Keratinocyte (primary cell): Measurements from ENCODE around the gene EXO5. TPM values are rescaled to one million over a fixed set of nuclear protein-coding genes. Genes with fewer than 3 reads are reported as not detected.
"Not testable (repeated sequence)": the region's sequence is repeated elsewhere in the genome, so short reads cannot be mapped to it uniquely, and the experiment has no call there.

Experiments
- DNase-seq: peaks from one replicate; pipeline ENCODE4 v3.0.0-alpha.2; 2011; ENCODE audit warnings: low read depth, missing footprints, low spot score
- FAIRE-seq: peaks from 2 replicates; lab custom pipeline; 2011; peaks lifted over from hg19 to GRCh38; lab: Jason Lieb, UNC
- H2AFZ ChIP-seq: 2 replicates; pipeline ENCODE4 v1.6.0; 2012; ENCODE audit warnings: low read length, control low read depth, inconsistent platforms; ENCODE audit not compliant: control insufficient read depth
- H3K27ac ChIP-seq: 2 replicates; pipeline ENCODE4 v1.5.1; 2011; ENCODE audit warnings: low read length; ENCODE audit not compliant: control insufficient read depth, insufficient read depth
- H3K27me3 ChIP-seq: 3 replicates; pipeline ENCODE4 v1.6.0; 2011; ENCODE audit warnings: low read length; ENCODE audit not compliant: control insufficient read depth, insufficient read depth; ENCODE audit errors: extremely low read depth
- H3K36me3 ChIP-seq, 2 experiments: 2 replicates in 1 of 2; 3 replicates in 1 of 2; pipeline ENCODE4 v1.5.1; 2011; ENCODE audit warnings: low read length in 2 of 2, mild to moderate bottlenecking in 1 of 2; ENCODE audit not compliant: control insufficient read depth in 2 of 2, insufficient read depth in 2 of 2; ENCODE audit errors: extremely low read depth in 1 of 2
- H3K4me1 ChIP-seq: 3 replicates; pipeline ENCODE4 v1.5.1; 2011; ENCODE audit warnings: low read length; ENCODE audit not compliant: control insufficient read depth, insufficient read depth; ENCODE audit errors: extremely low read depth
- H3K4me2 ChIP-seq: 3 replicates; pipeline ENCODE4 v1.6.0; 2011; ENCODE audit warnings: low read depth, low read length; ENCODE audit not compliant: control insufficient read depth, insufficient read depth; ENCODE audit errors: extremely low read depth
- H3K4me3 ChIP-seq, 3 experiments: fragments of 200-600 bp in 1 of 3; sonication (generic) in 1 of 3; 2 replicates in 2 of 3; 3 replicates in 1 of 3; pipeline ENCODE4 v1.5.1; 2011 to 2016; ENCODE audit warnings: low read length in 3 of 3, mild to moderate bottlenecking in 3 of 3, control low read depth in 2 of 3, inconsistent platforms in 1 of 3, low read depth in 1 of 3, mixed read lengths in 1 of 3, mixed run types in 1 of 3, moderate library complexity in 1 of 3; ENCODE audit not compliant: control insufficient read depth in 2 of 3, insufficient read depth in 2 of 3; ENCODE audit errors: extremely low read depth in 1 of 3
- H3K79me2 ChIP-seq: 2 replicates; pipeline ENCODE4 v1.6.0; 2012; ENCODE audit warnings: low read length; ENCODE audit not compliant: control insufficient read depth, insufficient read depth
- H3K9ac ChIP-seq: 3 replicates; pipeline ENCODE4 v1.6.0; 2011; ENCODE audit warnings: low read length; ENCODE audit not compliant: control insufficient read depth, insufficient read depth; ENCODE audit errors: extremely low read depth
- H3K9me1 ChIP-seq: 3 replicates; pipeline ENCODE4 v1.6.0; 2011; ENCODE audit warnings: low read length; ENCODE audit not compliant: control insufficient read depth, insufficient read depth; ENCODE audit errors: extremely low read depth
- H3K9me3 ChIP-seq: 2 replicates; pipeline ENCODE4 v1.5.1; 2012; ENCODE audit warnings: low read depth, low read length; ENCODE audit not compliant: control insufficient read depth
- H4K20me1 ChIP-seq: 3 replicates; pipeline ENCODE4 v1.6.0; 2011; ENCODE audit warnings: low read length; ENCODE audit not compliant: control insufficient read depth, insufficient read depth; ENCODE audit errors: extremely low read depth
- EZH2 ChIP-seq: IDR thresholded peaks from one replicate; pipeline ENCODE4 v1.6.1; 2012; ENCODE audit warnings: inconsistent platforms, mild to moderate bottlenecking, low read length, moderate library complexity
- dilution Hi-C: fragments of 300-500 bp; cut with MboI; formaldehyde crosslinking; loops from one replicate; pipeline ENCODE4 v1.7.0; 2020; ENCODE audit warnings: low sequenced_read_pairs; ENCODE audit not compliant: extremely low pct_ligation_motif_present
- polyA plus RNA-seq, 5 experiments: library from polyadenylated mRNA; depleted of rRNA in 3 of 5; stranded (reverse) in 3 of 5; stranded (forward) in 1 of 5; unstranded in 1 of 5; fragments of >200 nt; gene quantifications; 1 replicate in 1 of 5; 2 replicates in 3 of 5; 3 replicates in 1 of 5; pipeline versions ENCODE4 v1.2.1 to v1.2.3, GENCODE V29; 2011 to 2012; ENCODE audit warnings: missing spikeins in 2 of 5, low read depth in 1 of 5, low replicate concordance in 1 of 5
- TF ChIP-seq, protein P1 (sequence below), 3 experiments: IDR thresholded peaks in 1 of 3; conservative IDR thresholded peaks in 1 of 3; optimal IDR thresholded peaks in 1 of 3; 2 replicates in 2 of 3; 3 replicates in 1 of 3; pipeline versions ENCODE3 to v1.5.1; 2011; ENCODE audit warnings: low read length in 3 of 3, mild to moderate bottlenecking in 3 of 3, moderate library complexity in 2 of 3, control low read depth in 1 of 3, inconsistent platforms in 1 of 3; ENCODE audit not compliant: insufficient read depth in 2 of 3; ENCODE audit errors: extremely low read depth in 1 of 3

The EXO5 gene
- polyA plus RNA-seq, 1 donor (not counting 4 experiments of a cell fraction or from before 2014, with no cell fraction given): 8.6 TPM

DNA sequence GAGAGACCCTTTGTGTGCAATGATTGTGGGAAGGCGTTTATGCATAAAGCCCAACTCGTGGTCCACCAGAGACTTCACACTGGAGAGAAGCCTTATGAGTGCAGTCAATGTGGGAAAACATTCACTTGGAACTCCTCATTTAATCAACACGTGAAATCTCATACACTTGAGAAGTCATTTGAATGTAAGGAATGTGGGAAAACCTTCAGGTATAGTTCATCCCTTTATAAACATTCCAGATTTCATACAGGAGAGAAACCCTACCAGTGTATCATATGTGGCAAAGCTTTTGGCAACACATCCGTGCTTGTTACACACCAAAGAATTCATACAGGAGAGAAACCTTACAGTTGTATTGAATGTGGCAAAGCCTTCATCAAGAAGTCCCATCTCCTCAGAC, 38.4 kb downstream of the EXO5 start:
- Histone ChIP-seq H4K20me1 (no peaks in the 10 kb centered on the region), H3K9me3 (peaks cover 2% of the 10 kb centered on the region), H3K36me3 (peaks cover 0 to 7% of the 10 kb centered on the region in 2 experiments), H3K4me3 (no peak overlapping the region), H3K4me2 (no peak overlapping the region), H3K27ac (no peak overlapping the region), H3K27me3 (no peaks in the 10 kb centered on the region), H2AFZ (no peak overlapping the region), H3K4me1 (no peaks in the 10 kb centered on the region), H3K79me2 (no peaks in the 10 kb centered on the region), H3K9me1 (no peaks in the 10 kb centered on the region), H3K9ac (no peak overlapping the region)
- FAIRE-seq: no peak
- dilution Hi-C loops: no loop called here
- no peak for DNase-seq
- TF ChIP-seq, protein P1, sequence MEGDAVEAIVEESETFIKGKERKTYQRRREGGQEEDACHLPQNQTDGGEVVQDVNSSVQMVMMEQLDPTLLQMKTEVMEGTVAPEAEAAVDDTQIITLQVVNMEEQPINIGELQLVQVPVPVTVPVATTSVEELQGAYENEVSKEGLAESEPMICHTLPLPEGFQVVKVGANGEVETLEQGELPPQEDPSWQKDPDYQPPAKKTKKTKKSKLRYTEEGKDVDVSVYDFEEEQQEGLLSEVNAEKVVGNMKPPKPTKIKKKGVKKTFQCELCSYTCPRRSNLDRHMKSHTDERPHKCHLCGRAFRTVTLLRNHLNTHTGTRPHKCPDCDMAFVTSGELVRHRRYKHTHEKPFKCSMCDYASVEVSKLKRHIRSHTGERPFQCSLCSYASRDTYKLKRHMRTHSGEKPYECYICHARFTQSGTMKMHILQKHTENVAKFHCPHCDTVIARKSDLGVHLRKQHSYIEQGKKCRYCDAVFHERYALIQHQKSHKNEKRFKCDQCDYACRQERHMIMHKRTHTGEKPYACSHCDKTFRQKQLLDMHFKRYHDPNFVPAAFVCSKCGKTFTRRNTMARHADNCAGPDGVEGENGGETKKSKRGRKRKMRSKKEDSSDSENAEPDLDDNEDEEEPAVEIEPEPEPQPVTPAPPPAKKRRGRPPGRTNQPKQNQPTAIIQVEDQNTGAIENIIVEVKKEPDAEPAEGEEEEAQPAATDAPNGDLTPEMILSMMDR (optimal IDR thresholded peaks at IDR 0.05 in 1 of 3, IDR thresholded peaks at IDR 0.05 in 1 of 3, conservative IDR thresholded peaks at IDR 0.05 in 1 of 3; ENCODE audit: extremely low read depth in 1 of 3, insufficient read depth in 2 of 3, low read length in 3 of 3): no peak
- TF ChIP-seq EZH2: no peak

DNA sequence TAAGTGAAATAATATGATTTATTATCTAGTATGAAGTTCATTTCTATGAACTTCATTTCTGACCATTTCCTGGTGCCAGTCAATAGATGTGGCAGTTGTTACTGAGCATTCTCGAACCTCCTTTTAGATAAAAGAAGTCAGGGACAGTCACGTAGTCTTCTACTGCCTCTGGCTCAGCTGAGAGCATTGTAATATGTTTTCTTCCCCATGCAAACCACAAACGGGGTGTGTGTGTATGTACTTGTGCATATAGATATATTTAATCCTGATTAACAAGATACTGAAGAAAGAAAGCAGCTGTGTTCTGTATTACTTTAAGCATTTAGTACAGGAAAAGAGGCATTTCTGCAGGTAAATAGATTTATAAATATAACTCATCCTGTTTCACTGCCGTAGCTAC, 44.5 kb downstream of the EXO5 start:
- Histone ChIP-seq H3K27ac (no peak overlapping the region), H3K4me2 (no peak overlapping the region), H3K9me1 (no peaks in the 10 kb centered on the region), H3K4me3 (no peak overlapping the region), H3K4me1 (no peaks in the 10 kb centered on the region), H3K9ac (no peak overlapping the region), H4K20me1 (no peaks in the 10 kb centered on the region), H3K9me3 (no peaks in the 10 kb centered on the region), H3K79me2 (no peaks in the 10 kb centered on the region), H3K27me3 (no peaks in the 10 kb centered on the region), H2AFZ (no peak overlapping the region), H3K36me3 (no peaks in the 10 kb centered on the region)
- DNase-seq (no peak), FAIRE-seq (no peak)
- TF ChIP-seq EZH2: no peak
- TF ChIP-seq, protein P1 (optimal IDR thresholded peaks at IDR 0.05 in 1 of 3, IDR thresholded peaks at IDR 0.05 in 1 of 3, conservative IDR thresholded peaks at IDR 0.05 in 1 of 3; ENCODE audit: extremely low read depth in 1 of 3, insufficient read depth in 2 of 3, low read length in 3 of 3): no peak
- dilution Hi-C loops: no loop called here

DNA sequence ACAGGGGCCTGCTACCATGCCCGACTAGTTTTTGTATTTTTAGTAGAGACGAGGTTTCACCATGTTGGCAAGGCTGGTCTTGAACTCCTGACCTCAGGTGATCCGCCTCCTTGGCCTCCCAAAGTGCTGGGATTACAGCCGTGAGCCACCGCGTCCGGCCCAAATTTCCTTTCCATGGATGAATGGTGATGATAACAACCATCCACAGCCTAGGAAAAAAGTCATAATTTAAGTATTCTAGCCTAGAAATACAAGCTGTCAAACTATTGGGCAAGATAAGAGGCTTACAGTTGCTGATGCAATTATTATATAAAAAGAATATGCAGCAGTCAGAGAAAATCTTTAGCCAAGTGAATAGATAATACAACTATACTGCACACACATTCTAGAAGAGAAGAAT, 46.2 kb downstream of the EXO5 start:
- H3K9me1 ChIP-seq, H4K20me1 ChIP-seq, H3K27me3 ChIP-seq, H2AFZ ChIP-seq, H3K79me2 ChIP-seq, H3K4me2 ChIP-seq, H3K4me1 ChIP-seq, H3K9ac ChIP-seq, H3K4me3 ChIP-seq, dilution Hi-C loops, H3K27ac ChIP-seq, FAIRE-seq, DNase-seq, H3K9me3 ChIP-seq, H3K36me3 ChIP-seq: not testable (repeated sequence)
